ENCODE data around the gene SLC35A1.

Gene SLC35A1

DNA sequence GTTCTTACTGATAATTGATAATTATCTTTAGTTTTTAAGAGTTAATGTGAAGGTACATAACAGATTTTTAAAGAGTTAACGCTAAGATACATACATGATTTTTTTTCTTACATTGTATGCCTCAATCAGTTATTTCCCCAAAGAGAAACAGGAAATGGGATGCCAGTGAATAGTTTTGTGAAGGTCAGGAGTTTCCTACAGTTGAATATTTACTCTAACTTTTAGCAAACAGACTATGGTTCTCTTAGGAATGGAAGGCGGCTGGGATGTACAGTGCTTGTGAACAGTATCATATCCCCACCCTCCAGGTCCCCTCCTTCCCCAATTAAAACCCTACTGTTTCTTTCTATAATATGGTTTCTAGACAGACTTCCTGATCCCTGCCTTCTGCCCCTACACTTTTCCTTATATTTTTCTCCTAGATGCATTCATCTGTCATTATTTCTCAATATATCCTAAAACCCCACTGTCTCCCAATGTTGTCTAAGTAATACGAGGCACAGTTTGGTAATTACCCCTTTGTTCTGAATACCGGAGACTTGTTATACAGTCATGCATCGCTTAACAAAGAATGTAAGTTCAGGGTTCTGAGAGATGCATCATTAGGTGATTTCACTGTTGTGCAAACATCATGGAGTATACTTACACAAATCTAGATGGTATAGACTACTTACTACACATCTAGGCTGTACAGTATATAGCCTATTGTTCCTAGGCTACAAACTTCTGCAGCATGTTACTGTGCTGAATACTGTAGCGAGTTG is 29.2 kb downstream of the SLC35A1 start:
- TF ChIP-seq TRIM28 (IDR thresholded peaks at IDR 0.05; ENCODE audit: borderline replicate concordance, low read length) = no peak
- TF ChIP-seq, protein P1, sequence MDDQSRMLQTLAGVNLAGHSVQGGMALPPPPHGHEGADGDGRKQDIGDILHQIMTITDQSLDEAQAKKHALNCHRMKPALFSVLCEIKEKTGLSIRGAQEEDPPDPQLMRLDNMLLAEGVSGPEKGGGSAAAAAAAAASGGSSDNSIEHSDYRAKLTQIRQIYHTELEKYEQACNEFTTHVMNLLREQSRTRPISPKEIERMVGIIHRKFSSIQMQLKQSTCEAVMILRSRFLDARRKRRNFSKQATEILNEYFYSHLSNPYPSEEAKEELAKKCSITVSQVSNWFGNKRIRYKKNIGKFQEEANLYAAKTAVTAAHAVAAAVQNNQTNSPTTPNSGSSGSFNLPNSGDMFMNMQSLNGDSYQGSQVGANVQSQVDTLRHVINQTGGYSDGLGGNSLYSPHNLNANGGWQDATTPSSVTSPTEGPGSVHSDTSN (CRISPR knock-in tag; IDR thresholded peaks at IDR 0.05) = no peak
- TF ChIP-seq ZNF169 (tag by site-specific recombination; IDR thresholded peaks at IDR 0.05) = no peak
- TF ChIP-seq ZNF600 (tag by site-specific recombination; IDR thresholded peaks at IDR 0.05) = no peak
- no peak for TF ChIP-seq SP7 (tag by site-specific recombination; IDR thresholded peaks at IDR 0.05)
- TF ChIP-seq ZNF133 (tag by site-specific recombination; IDR thresholded peaks at IDR 0.05) = no peak
- TF ChIP-seq ZNF610 (tag by site-specific recombination; IDR thresholded peaks at IDR 0.05; ENCODE audit: borderline replicate concordance) = no peak
- TF ChIP-seq YY2 (tag by site-specific recombination; IDR thresholded peaks at IDR 0.05) = no peak
- TF ChIP-seq ZNF214 (tag by site-specific recombination; IDR thresholded peaks at IDR 0.05; ENCODE audit: borderline replicate concordance) = no peak
- no peak for TF ChIP-seq ZNF239 (tag by site-specific recombination; IDR thresholded peaks at IDR 0.05)
- no peak for TF ChIP-seq KLF16 (tag by site-specific recombination; IDR thresholded peaks at IDR 0.05)
- TF ChIP-seq ZNF558 (tag by site-specific recombination; IDR thresholded peaks at IDR 0.05) = no peak
- Histone ChIP-seq H3K36me3 (ENCODE audit: control insufficient read depth in 2 of 2, insufficient read depth in 1 of 2, low read length in 2 of 2) (peaks cover 2 to 58% of the 10 kb centered on the region in 2 experiments; a peak in 2 of 3 replicates), H3K4me3 (ENCODE audit: low read depth, low read length) (no peak overlapping the region), H3K4me1 (ENCODE audit: control insufficient read depth, insufficient read depth, low read length) (no peaks in the 10 kb centered on the region), H3K9me3 (ENCODE audit: control insufficient read depth, insufficient read depth, low read depth, low read length) (no peaks in the 10 kb centered on the region), H3K27ac (ENCODE audit: extremely low read depth, low read depth, low read length) (no peak overlapping the region)
- POLR2A ChIA-PET = interaction anchor here (0.5 kb wide), 1 partner anchor 20 kb away, joined by 4 read pairs; no protein-coding TSS in a partner anchor
- CTCF ChIA-PET = interaction anchor here (1.0 kb wide), 1 partner anchor 423 kb away, joined by 3 read pairs; no protein-coding TSS in a partner anchor

DNA sequence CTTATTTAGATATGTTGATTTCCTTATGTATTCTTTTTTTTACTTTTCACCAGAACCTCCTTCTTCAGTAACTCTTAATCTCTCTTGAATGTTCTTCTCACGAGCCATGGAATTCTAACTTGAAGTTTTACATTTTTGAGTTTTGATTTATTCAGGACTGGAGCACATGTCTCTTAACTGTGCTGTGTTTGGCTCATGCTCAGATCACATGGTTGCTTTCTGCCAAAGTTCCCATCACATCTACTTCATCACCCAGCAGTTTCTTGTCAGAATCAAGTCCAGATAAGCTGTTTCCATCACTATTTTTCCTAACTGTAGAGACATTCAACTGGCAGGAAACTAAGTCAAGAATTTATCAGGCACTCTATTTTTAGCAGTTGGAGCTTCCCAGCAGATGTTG is 31.7 kb downstream of the SLC35A1 start:
- H3K4me3 ChIP-seq (ENCODE audit: low read depth, low read length) = no peak overlapping the region
- no peaks in the 10 kb centered on the region for H3K9me3 ChIP-seq (ENCODE audit: control insufficient read depth, insufficient read depth, low read depth, low read length)
- H3K36me3 ChIP-seq (ENCODE audit: control insufficient read depth in 2 of 2, insufficient read depth in 1 of 2, low read length in 2 of 2) = peaks cover 15 to 79% of the 10 kb centered on the region in 2 experiments; a peak in 2 of 3 replicates
- POLR2A ChIA-PET = no interaction called here
- H3K27ac ChIP-seq (ENCODE audit: extremely low read depth, low read depth, low read length) = no peak overlapping the region
- CTCF ChIA-PET = interaction anchor here (0.6 to 0.7 kb wide), 3 partner anchors 9 to 425 kb away, joined by 3 to 6 read pairs (median 4); no protein-coding TSS in a partner anchor
- TF ChIP-seq IKZF3 (tag by site-specific recombination; IDR thresholded peaks at IDR 0.05) (no peak), TRIM28 (IDR thresholded peaks at IDR 0.05; ENCODE audit: borderline replicate concordance, low read length) (no peak), ZNF529 (tag by site-specific recombination; IDR thresholded peaks at IDR 0.05; ENCODE audit: insufficient replicate concordance) (no peak), ZNF521 (tag by site-specific recombination; IDR thresholded peaks at IDR 0.05) (no peak), ZNF350 (tag by site-specific recombination; IDR thresholded peaks at IDR 0.05) (no peak), ZNF37A (tag by site-specific recombination; IDR thresholded peaks at IDR 0.05) (no peak), YY1 (tag by site-specific recombination; IDR thresholded peaks at IDR 0.05) (no peak), ZNF140 (tag by site-specific recombination; IDR thresholded peaks at IDR 0.05) (no peak), SCRT2 (tag by site-specific recombination; IDR thresholded peaks at IDR 0.05) (no peak), SALL2 (tag by site-specific recombination; IDR thresholded peaks at IDR 0.05; ENCODE audit: borderline replicate concordance) (no peak), ZBTB1 (tag by site-specific recombination; IDR thresholded peaks at IDR 0.05) (no peak), KLF8 (tag by site-specific recombination; IDR thresholded peaks at IDR 0.05) (no peak), ZNF830 (tag by site-specific recombination; IDR thresholded peaks at IDR 0.05; ENCODE audit: low read depth) (no peak), ZNF792 (tag by site-specific recombination; IDR thresholded peaks at IDR 0.05) (no peak), KLF9 (tag by site-specific recombination; IDR thresholded peaks at IDR 0.05; ENCODE audit: low read depth) (no peak), REPIN1 (tag by site-specific recombination; IDR thresholded peaks at IDR 0.05; ENCODE audit: low read depth) (no peak)
- TF ChIP-seq, protein P2, sequence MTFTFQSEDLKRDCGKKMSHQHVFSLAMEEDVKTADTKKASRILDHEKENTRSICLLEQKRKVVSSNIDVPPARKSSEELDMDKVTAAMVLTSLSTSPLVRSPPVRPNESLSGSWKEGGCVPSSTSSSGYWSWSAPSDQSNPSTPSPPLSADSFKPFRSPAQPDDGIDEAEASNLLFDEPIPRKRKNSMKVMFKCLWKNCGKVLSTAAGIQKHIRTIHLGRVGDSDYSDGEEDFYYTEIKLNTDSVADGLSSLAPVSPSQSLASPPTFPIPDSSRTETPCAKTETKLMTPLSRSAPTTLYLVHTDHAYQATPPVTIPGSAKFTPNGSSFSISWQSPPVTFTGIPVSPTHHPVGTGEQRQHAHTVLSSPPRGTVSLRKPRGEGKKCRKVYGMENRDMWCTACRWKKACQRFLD (tag by site-specific recombination; IDR thresholded peaks at IDR 0.05) = no peak
- TF ChIP-seq, protein P3, sequence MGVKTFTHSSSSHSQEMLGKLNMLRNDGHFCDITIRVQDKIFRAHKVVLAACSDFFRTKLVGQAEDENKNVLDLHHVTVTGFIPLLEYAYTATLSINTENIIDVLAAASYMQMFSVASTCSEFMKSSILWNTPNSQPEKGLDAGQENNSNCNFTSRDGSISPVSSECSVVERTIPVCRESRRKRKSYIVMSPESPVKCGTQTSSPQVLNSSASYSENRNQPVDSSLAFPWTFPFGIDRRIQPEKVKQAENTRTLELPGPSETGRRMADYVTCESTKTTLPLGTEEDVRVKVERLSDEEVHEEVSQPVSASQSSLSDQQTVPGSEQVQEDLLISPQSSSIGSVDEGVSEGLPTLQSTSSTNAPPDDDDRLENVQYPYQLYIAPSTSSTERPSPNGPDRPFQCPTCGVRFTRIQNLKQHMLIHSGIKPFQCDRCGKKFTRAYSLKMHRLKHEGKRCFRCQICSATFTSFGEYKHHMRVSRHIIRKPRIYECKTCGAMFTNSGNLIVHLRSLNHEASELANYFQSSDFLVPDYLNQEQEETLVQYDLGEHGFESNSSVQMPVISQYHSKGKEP (tag by site-specific recombination; IDR thresholded peaks at IDR 0.05) = no peak
- TF ChIP-seq, protein P4, sequence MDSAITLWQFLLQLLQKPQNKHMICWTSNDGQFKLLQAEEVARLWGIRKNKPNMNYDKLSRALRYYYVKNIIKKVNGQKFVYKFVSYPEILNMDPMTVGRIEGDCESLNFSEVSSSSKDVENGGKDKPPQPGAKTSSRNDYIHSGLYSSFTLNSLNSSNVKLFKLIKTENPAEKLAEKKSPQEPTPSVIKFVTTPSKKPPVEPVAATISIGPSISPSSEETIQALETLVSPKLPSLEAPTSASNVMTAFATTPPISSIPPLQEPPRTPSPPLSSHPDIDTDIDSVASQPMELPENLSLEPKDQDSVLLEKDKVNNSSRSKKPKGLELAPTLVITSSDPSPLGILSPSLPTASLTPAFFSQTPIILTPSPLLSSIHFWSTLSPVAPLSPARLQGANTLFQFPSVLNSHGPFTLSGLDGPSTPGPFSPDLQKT (IDR thresholded peaks at IDR 0.05; ENCODE audit: borderline replicate concordance, low read depth, low read length) = no peak
- H3K4me1 ChIP-seq (ENCODE audit: control insufficient read depth, insufficient read depth, low read length) = no peaks in the 10 kb centered on the region
